ENCODE results near the gene PCNX2.
A peak's percentile ranks its signal among the peaks of the same experiment; 100 is the strongest.
"Not testable (repeated sequence)": the region's sequence is repeated elsewhere in the genome, so short reads cannot be mapped to it uniquely, and the experiment has no call there.

PCNX2 gene

GRCh38 chr1:233190987-233191386 lies 104.5 kb downstream of the PCNX2 start:
- peak; percentile 40 for DNase-seq (ENCODE audit: low read depth)
- no peak for TF ChIP-seq CTCF (conservative IDR thresholded peaks at IDR 0.05; ENCODE audit: low read depth, low read length)
- H3K4me3 ChIP-seq (ENCODE audit: low read depth, low read length): no peak overlapping the region

GRCh38 chr1:233189526-233189925 lies 106.0 kb downstream of the PCNX2 start:
- TF ChIP-seq CTCF (conservative IDR thresholded peaks at IDR 0.05; ENCODE audit: low read depth, low read length): no peak
- H3K4me3 ChIP-seq (ENCODE audit: low read depth, low read length): no peak overlapping the region
- DNase-seq (ENCODE audit: low read depth): no peak

GRCh38 chr1:233188061-233188460 lies 107.5 kb downstream of the PCNX2 start:
- no peak overlapping the region for H3K4me3 ChIP-seq (ENCODE audit: low read depth, low read length)
- TF ChIP-seq CTCF (conservative IDR thresholded peaks at IDR 0.05; ENCODE audit: low read depth, low read length): no peak
- no peak for DNase-seq (ENCODE audit: low read depth)

- DNase-seq (ENCODE audit: low read depth): peak; percentile 72
- no peak for TF ChIP-seq CTCF (conservative IDR thresholded peaks at IDR 0.05; ENCODE audit: low read depth, low read length)
- no peak overlapping the region for H3K4me3 ChIP-seq (ENCODE audit: low read depth, low read length)
Measured at GRCh38 chr1:233183226-233184020, 112.1 kb downstream of the PCNX2 start.

GRCh38 chr1:233182587-233182986 lies 112.9 kb downstream of the PCNX2 start:
- no peak for DNase-seq (ENCODE audit: low read depth)
- peak; percentile 10 for TF ChIP-seq CTCF (conservative IDR thresholded peaks at IDR 0.05; ENCODE audit: low read depth, low read length)

GRCh38 chr1:233180641-233181364 lies 114.7 kb downstream of the PCNX2 start:
- TF ChIP-seq CTCF (conservative IDR thresholded peaks at IDR 0.05; ENCODE audit: low read depth, low read length): no peak
- peak; percentile 52 for DNase-seq (ENCODE audit: low read depth)
- no peak overlapping the region for H3K4me3 ChIP-seq (ENCODE audit: low read depth, low read length)

More at GRCh38 chr1:233182587-233182986, 112.9 kb downstream of the PCNX2 start:
- no peak overlapping the region for H3K4me3 ChIP-seq (ENCODE audit: low read depth, low read length)

- DNase-seq (ENCODE audit: low read depth): peak; percentile 45
- not testable (repeated sequence) for H3K4me3 ChIP-seq (ENCODE audit: low read depth, low read length)
Measured at GRCh38 chr1:233179638-233180037, 115.9 kb downstream of the PCNX2 start.

Measured in choroid plexus epithelial cell (primary cell).